HG02885 (cell line): Measurements from ENCODE around the gene TNFSF9.
"Not testable (repeated sequence)": the region's sequence is repeated elsewhere in the genome, so short reads cannot be mapped to it uniquely, and the experiment has no call there.

Source experiments
- ATAC-seq: cut with Tn5 transposase; IDR thresholded peaks from one replicate; pipeline ENCODE4 v1.9.1; 2021; ENCODE audit warnings: mild to moderate bottlenecking; ENCODE audit not compliant: unreplicated experiment, poor library complexity

The TNFSF9 gene

GRCh38 chr19:6531163-6531955 is 533 bp downstream of the TNFSF9 start:
- no peak for ATAC-seq

GRCh38 chr19:6531956-6532243 is 1.1 kb downstream of the TNFSF9 start:
- ATAC-seq, result no peak

DNA sequence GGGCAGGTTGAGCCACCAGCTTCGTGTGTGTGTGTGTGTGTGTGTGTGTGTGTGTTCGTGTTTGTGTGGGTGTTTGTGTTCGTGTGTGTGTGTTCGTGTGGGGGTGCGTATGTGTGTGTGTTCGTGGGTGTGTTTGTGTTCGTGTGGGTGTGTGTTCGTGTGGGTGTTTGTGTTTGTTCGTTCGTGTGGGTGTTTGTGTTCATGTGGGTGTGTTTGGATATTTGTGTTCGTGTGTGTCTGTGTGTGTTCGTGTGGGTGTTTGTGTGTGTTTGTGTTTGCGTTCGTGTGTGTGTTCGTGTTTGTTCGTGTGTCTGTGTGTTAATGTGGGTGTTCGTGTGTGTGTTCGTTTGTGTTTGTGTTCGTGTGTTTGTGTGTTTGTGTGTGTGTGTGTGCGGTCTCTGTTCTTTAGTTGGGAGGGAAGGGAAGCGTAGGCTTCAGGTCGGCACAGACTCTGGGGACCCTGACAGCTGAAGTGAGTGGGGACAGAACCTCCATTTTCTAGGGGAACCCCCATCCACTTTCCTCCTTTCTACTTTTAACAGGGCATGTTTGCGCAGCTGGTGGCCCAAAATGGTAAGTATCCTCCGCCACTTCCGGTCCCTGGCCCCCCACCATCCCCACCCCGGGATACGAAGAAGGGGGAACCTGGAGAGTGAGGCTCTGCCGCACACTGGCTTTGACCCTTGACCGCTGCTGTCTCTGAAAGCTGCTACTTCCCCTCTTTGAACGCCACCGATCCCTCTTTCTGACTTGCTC is 1.6 kb downstream of the TNFSF9 start:
- ATAC-seq, result no peak

DNA sequence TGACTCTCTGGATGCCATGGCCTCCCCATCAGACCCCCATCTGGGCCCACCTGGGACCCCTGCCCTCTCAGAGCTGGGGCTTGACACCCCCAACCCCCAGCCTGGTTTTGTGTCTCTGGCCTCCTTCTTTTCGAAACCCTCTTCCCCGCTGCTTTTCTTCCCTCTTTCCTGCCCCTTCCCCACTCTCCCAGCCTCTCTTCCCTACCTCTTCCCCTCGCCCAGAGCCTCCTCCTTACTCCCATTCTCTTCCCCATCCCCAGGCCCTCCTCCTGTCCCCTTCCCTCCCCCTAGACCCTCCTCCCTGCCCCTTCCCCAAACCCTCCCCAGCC is 2.1 kb downstream of the TNFSF9 start:
- ATAC-seq, result no peak

- no peak for ATAC-seq
Observed at GRCh38 chr19:6533746-6534418, 3.1 kb downstream of the TNFSF9 start.

GRCh38 chr19:6534451-6535093 is 3.7 kb downstream of the TNFSF9 start:
- ATAC-seq, result no peak

DNA sequence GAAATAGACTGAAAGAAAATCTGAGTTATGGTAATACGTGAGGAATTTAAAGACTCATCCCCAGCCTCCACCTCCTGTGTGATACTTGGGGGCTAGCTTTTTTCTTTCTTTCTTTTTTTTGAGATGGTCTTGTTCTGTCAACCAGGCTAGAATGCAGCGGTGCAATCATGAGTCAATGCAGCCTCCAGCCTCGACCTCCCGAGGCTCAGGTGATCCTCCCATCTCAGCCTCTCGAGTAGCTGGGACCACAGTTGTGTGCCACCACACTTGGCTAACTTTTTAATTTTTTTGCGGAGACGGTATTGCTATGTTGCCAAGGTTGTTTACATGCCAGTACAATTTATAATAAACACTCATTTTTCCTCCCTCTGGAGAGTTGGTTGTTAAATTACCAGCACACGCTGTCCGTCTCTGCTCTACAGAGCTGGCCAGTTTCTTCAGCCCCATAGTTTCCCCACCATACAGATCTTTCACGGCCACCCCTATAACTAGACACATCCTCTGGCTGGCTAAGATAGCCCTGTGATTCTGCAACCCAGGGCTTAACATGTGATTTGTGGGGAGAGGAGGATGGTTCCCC is 4.8 kb downstream of the TNFSF9 start:
- ATAC-seq, result no peak

DNA sequence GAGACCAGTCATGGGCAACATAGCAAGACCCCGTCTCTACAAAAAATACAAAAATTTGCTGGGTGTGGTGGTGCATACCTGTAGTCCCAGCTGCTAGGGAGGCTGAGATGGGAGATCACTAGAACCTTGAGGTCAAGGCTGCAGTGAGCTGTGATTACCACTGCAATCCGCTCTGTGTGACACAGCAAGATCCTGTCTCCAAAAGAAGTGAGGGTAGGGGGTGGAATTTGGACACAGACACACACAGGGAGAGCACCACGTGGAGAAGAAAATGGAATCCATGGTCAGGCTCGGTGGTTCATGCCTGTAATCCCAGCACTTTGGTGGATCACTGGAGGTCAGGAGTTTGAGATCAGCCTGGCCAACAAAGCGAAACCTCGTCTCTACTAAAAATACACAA is 8.7 kb downstream of the TNFSF9 start:
- no peak for ATAC-seq

GRCh38 chr19:6540918-6541689 is 10.3 kb downstream of the TNFSF9 start:
- no peak for ATAC-seq

DNA sequence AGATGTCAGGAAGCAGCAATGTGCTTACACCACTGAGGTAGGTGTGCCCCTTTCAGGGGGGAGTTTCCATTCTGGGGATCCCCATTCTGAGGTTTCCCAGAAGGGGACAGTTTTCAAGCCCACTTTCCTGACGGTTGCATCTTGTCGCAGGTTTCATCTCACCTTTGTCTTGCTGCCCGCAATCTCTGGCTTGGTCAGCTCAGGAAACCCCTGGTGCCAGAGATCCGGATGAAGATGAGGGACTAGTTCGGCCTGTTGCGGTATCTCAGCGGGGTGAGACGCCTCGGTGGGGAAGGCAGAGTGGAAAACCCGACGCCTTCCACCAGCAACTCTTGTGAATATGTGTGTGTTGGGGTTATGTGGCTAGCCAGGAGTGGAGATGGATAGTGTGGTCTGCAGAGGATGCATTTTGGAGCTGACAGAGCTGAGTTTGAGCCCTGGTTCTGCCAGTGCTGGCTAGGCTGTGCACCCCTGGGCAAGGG is 13.1 kb downstream of the TNFSF9 start:
- ATAC-seq, result no peak

DNA sequence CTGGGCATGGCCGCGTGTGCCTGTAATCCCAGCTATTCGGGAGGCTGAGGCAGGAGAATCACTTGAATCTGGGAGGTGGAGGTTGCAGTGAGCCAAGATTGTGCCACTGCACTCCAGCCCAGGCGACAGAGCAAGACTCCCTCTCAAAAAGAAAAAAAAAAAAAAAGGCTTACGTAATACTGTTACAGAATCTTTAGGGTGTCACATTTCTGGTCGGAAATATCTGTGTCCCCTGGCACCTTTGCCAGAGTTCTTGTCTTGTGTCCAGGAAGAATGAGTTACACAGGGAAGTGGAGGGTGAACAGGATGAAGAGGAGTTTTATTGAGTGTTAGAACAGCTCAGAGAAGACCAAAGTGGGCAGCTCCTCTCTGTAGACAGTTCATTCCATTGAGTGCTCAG is 19.9 kb downstream of the TNFSF9 start:
- ATAC-seq, result not testable (repeated sequence)

GRCh38 chr19:6551091-6551490 is 20.3 kb downstream of the TNFSF9 start:
- no peak for ATAC-seq

DNA sequence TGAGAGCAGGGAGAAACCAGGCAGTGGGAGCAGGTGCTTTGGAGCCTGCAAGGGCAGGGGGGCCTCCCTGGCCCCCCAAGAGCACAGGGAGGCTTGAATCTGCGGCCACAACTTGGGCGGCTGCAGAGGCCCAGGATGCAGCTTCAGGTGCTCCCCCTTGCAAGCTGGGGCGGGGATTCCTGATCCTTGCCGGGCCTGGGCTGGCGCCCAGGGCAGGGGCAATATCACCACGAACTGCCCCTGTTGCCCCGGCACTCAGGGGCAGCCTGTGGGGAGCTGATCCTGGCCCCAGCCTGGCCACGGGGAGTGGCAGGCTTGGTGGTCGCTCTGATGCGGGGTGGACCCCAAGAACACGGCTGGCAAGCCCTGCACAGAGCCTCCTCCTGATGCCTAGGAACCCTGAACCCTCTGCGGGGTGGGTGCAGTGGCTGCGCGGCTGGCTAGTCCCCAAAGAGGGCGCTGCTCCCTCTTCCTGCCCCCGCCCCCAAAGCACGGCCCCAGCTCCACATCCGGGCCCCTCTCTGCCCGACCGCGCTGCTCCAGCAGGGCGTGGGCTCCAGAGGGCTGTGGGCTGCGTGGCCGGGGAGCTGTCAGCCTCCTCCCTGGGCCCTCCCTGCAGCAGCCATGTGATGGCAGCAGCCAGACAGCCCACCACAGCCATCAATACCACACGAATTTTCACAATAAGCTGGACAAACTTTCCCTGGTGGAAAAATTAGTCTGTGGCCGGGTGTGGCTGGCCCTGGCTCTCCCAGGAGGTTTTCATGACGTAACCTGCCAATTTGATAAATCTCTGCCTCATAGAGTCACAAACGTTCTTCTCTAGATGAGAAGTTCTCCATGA is 21.0 kb downstream of the TNFSF9 start:
- ATAC-seq, result peak; percentile 57

GRCh38 chr19:6556043-6556449 is 25.2 kb downstream of the TNFSF9 start:
- ATAC-seq, result no peak

- no peak for ATAC-seq
Observed at GRCh38 chr19:6556480-6557195, 25.8 kb downstream of the TNFSF9 start.

GRCh38 chr19:6562437-6562836 is 31.6 kb downstream of the TNFSF9 start:
- ATAC-seq, result not testable (repeated sequence)

- ATAC-seq, result no peak
Observed at GRCh38 chr19:6564393-6564792, 33.6 kb downstream of the TNFSF9 start.

- ATAC-seq, result not testable (repeated sequence)
Observed at GRCh38 chr19:6566727-6567126, 35.9 kb downstream of the TNFSF9 start.
